ENCODE measurements around the gene TCF7L1. TPM values are rescaled to one million over a fixed set of nuclear protein-coding genes. Genes with fewer than 3 reads are reported as not detected.

Gene TCF7L1
- total RNA-seq, 1 donor from 2014 or later = 0.19 TPM

- Mint-ChIP-seq H3K9me3 (no peaks in the 10 kb centered on the region), H3K4me3 (no peak overlapping the region), H3K36me3 (ENCODE audit: low read depth) (no peaks in the 10 kb centered on the region), H3K27me3 (no peaks in the 10 kb centered on the region), H3K4me1 (no peaks in the 10 kb centered on the region), H3K27ac (no peak overlapping the region)
- DNase-seq = no peak
- intact Hi-C loops (cut with micrococcal nuclease) = no loop called here
These were observed 122.2 kb downstream of the TCF7L1 start for GRCh38 chr2:85255456-85255812.

DNA sequence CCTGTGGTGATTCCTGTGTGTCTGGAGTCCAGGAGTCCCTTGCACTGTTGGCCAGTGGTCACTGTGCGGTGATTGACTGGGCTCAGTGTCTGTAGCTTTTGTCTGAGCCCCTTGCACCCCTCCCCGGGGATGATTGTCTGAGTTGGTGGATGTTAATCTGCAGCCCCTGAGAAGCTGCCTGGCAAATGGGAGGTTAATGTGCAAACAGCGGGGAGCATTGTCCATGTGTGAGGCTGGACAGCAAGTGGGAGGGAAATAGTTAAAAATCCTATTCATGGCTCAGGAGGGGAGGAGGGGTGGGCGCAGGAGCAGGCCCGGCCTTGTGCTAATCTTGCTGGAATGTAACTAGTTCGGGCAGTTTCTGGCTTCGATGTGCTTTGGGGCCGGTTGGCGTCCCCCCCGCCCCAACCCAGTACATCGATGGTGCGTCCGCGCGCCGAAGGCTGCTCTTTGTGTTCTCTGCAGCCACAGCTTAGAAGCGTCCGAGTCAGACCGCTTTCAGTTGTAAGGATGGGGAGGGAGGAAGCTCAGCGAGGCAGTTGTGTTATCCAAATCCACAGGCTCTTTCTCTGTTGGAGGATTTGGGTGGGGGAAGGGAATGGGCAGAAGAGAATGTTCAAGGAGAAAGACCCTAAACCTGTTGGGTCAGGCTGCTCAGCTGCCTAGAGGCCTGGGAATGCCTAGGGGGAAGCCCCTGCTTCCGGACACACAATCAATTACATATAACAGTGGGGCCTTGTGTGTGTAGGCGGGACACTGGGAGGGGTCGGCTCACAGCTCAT, 122.8 kb downstream of the TCF7L1 start:
- no peak overlapping the region for H3K27ac Mint-ChIP-seq
- H3K4me1 Mint-ChIP-seq = no peaks in the 10 kb centered on the region
- no peaks in the 10 kb centered on the region for H3K36me3 Mint-ChIP-seq (ENCODE audit: low read depth)
- no peak for DNase-seq
- no peaks in the 10 kb centered on the region for H3K9me3 Mint-ChIP-seq
- intact Hi-C loops (cut with micrococcal nuclease) = no loop called here
- no peak overlapping the region for H3K4me3 Mint-ChIP-seq
- H3K27me3 Mint-ChIP-seq = no peaks in the 10 kb centered on the region

DNA sequence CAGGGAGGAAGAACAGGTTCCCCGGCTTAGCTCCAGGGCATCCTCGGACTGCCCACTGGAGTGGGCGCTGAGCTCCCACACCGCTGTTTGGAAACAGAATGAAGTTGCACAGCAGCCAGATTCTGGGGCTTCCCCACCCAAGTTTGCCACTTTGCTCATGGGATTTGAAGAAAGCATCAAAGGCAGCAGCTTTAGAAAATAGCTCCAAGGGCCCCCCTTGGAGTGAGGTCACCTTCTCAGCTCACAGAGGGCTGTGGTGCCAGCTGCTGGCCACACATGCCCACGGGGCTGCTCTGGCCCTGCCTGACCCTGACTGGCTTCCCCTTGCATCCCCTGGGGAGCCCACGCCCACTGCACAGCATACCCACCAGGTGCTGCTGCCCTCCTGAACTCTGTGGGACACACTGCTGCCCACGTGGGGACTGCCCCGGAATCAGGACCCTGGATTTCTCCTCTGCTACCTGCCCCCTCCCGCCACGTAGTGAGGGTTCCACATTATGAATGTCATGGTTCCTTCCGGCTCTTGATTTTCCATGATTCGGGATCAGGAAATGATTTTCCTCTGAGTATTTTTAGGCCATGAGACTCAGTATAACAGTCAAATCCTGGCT, 124.3 kb downstream of the TCF7L1 start:
- Mint-ChIP-seq H3K9me3 (no peaks in the 10 kb centered on the region), H3K27me3 (no peaks in the 10 kb centered on the region), H3K36me3 (ENCODE audit: low read depth) (no peaks in the 10 kb centered on the region), H3K27ac (no peak overlapping the region), H3K4me1 (no peaks in the 10 kb centered on the region), H3K4me3 (no peak overlapping the region)
- intact Hi-C loops (cut with micrococcal nuclease) = no loop called here
- DNase-seq = no peak

DNA sequence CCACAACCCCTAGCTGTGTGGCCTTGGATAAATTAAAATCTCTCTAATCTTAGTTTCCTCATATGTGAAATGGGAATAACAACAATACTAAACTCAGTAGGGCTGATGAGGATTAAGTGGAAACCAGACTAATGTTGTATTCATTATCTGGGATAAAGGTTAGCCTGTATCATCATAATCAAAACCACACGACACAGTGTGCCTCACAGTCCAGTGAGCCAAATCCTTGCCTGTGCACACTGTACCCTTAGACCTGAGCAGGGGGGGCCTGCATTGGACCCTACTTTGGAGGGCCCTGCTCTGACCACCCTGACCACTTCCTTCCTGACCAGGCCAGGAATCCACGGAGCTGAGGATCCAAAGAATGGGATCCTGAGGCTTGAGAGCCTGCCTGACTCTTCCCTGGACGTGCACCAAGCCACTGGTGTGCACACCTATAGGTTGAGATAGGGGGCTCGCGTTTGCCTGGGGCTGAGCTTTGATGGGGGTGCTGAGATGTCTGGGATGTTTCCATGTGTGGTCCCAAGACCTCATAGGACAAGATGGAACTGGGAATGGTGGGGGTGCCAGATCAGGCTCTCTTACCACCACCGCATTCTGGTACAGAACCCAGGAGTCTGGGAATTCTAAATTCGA, 124.9 kb downstream of the TCF7L1 start:
- intact Hi-C loops (cut with micrococcal nuclease) = no loop called here
- Mint-ChIP-seq H3K27ac (no peak overlapping the region), H3K4me3 (no peak overlapping the region), H3K4me1 (no peaks in the 10 kb centered on the region), H3K9me3 (no peaks in the 10 kb centered on the region), H3K36me3 (ENCODE audit: low read depth) (no peaks in the 10 kb centered on the region), H3K27me3 (peaks cover 2% of the 10 kb centered on the region)
- DNase-seq = no peak

DNA sequence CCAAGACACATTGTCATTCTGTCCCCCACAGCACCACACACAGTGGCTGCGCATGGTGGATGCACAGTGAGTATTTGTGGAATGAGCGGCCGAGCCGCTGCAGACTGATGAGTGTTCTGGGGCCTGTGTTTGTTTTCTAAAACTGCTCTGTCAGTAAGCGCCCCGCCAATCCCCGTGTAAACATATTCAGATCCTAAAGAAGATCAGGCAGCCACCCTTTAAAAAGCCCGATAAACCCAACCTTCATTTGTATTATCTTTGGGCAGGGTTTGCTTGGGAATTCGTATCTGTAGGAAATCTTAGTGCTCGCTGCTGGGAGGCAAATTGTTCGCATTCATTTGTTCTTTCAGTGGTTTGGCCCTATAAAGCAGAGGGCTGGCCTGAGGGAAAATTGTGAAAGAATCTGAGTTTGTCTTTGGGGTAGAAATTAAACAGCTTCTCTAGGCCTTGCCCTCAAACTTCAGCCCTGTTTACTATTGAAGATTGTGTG, 126.0 kb downstream of the TCF7L1 start:
- intact Hi-C loops (cut with micrococcal nuclease) = no loop called here

DNA sequence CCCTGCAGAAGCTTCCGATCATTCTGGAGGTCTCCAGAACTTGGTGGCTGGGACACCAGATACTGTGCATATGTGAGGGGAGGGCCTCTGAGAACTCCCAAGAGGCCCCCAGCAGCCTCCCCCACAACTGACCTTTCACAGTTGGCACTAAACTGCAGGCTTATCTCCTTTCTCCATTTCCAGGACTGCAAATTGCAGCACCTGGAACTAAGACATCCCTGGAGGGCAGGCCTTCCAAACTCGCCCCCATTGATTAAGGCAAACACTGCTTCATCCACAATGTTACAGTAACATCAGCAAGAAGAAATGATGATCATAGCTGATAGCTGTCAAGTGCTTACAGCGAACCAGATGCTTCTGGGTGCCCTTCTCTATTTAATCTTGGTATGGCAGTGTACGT, 126.7 kb downstream of the TCF7L1 start:
- intact Hi-C loops (cut with micrococcal nuclease) = no loop called here
- no peaks in the 10 kb centered on the region for H3K9me3 Mint-ChIP-seq
- H3K27ac Mint-ChIP-seq = no peak overlapping the region
- H3K36me3 Mint-ChIP-seq (ENCODE audit: low read depth) = no peaks in the 10 kb centered on the region
- DNase-seq = no peak
- H3K4me1 Mint-ChIP-seq = no peaks in the 10 kb centered on the region
- peaks cover 11% of the 10 kb centered on the region for H3K27me3 Mint-ChIP-seq
- H3K4me3 Mint-ChIP-seq = no peak overlapping the region

More for the DNA sequence above, 126.0 kb downstream of the TCF7L1 start:
- H3K4me3 Mint-ChIP-seq = no peak overlapping the region
- no peak for DNase-seq
- H3K4me1 Mint-ChIP-seq = no peaks in the 10 kb centered on the region
- peaks cover 9% of the 10 kb centered on the region for H3K27me3 Mint-ChIP-seq
- H3K27ac Mint-ChIP-seq = no peak overlapping the region
- no peaks in the 10 kb centered on the region for H3K36me3 Mint-ChIP-seq (ENCODE audit: low read depth)
- H3K9me3 Mint-ChIP-seq = no peaks in the 10 kb centered on the region

DNA sequence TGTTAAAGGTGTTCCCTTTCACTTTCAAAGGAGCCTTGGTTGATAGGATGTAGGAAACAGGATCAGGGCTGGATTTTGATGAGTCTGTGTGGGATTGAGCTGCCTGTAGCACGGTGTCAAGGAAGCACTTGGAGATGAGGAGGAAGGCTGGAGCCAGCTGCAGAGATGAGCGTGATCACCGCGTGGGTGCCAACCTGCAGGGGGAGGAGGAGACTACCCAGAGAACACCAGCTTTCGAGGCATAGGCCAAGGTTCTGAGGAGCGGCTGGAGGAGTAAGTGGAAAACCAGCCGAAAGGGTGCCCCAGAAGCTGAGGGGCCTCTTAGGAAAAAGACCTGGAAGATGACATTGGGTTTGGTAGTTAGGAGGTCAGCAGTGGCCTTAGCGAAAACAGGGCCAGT, 130.4 kb downstream of the TCF7L1 start:
- H3K36me3 Mint-ChIP-seq (ENCODE audit: low read depth) = no peaks in the 10 kb centered on the region
- H3K27me3 Mint-ChIP-seq = peaks cover 19% of the 10 kb centered on the region
- no peak for DNase-seq
- no peak overlapping the region for H3K4me3 Mint-ChIP-seq
- H3K4me1 Mint-ChIP-seq = peaks cover 2% of the 10 kb centered on the region
- no peak overlapping the region for H3K27ac Mint-ChIP-seq
- H3K9me3 Mint-ChIP-seq = no peaks in the 10 kb centered on the region
- intact Hi-C loops (cut with micrococcal nuclease) = no loop called here

GRCh38 chr2:85264471-85264870, 131.3 kb downstream of the TCF7L1 start:
- DNase-seq = no peak
- H3K9me3 Mint-ChIP-seq = no peaks in the 10 kb centered on the region
- intact Hi-C loops (cut with micrococcal nuclease) = no loop called here
- peaks cover 2% of the 10 kb centered on the region for H3K4me1 Mint-ChIP-seq
- no peak overlapping the region for H3K27ac Mint-ChIP-seq
- peaks cover 23% of the 10 kb centered on the region for H3K27me3 Mint-ChIP-seq
- H3K4me3 Mint-ChIP-seq = no peak overlapping the region
- H3K36me3 Mint-ChIP-seq (ENCODE audit: low read depth) = no peaks in the 10 kb centered on the region

- Mint-ChIP-seq H3K4me1 (peaks cover 2% of the 10 kb centered on the region), H3K9me3 (no peaks in the 10 kb centered on the region)
- intact Hi-C loops (cut with micrococcal nuclease) = no loop called here
These were observed 132.1 kb downstream of the TCF7L1 start for GRCh38 chr2:85265304-85265703.

GRCh38 chr2:85266146-85267041, 133.2 kb downstream of the TCF7L1 start:
- DNase-seq = peak; percentile 91
- intact Hi-C loops (cut with micrococcal nuclease) = loop anchor here (1.0 kb wide), 2 partner anchors 19 to 32 kb away; no protein-coding TSS in a partner anchor
- no peak overlapping the region for H3K4me3 Mint-ChIP-seq
- H3K27ac Mint-ChIP-seq = no peak overlapping the region
- no peaks in the 10 kb centered on the region for H3K9me3 Mint-ChIP-seq
- H3K36me3 Mint-ChIP-seq (ENCODE audit: low read depth) = no peaks in the 10 kb centered on the region
- peaks cover 29% of the 10 kb centered on the region for H3K27me3 Mint-ChIP-seq
- H3K4me1 Mint-ChIP-seq = peaks cover 2% of the 10 kb centered on the region

More at GRCh38 chr2:85265304-85265703, 132.1 kb downstream of the TCF7L1 start:
- H3K27me3 Mint-ChIP-seq = peaks cover 25% of the 10 kb centered on the region
- no peak overlapping the region for H3K4me3 Mint-ChIP-seq
- H3K27ac Mint-ChIP-seq = no peak overlapping the region
- no peaks in the 10 kb centered on the region for H3K36me3 Mint-ChIP-seq (ENCODE audit: low read depth)
- no peak for DNase-seq

- DNase-seq = no peak
- peaks cover 26% of the 10 kb centered on the region for H3K27me3 Mint-ChIP-seq
- no peaks in the 10 kb centered on the region for H3K9me3 Mint-ChIP-seq
- no peak overlapping the region for H3K27ac Mint-ChIP-seq
- H3K36me3 Mint-ChIP-seq (ENCODE audit: low read depth) = no peaks in the 10 kb centered on the region
- intact Hi-C loops (cut with micrococcal nuclease) = no loop called here
- H3K4me3 Mint-ChIP-seq = no peak overlapping the region
- peaks cover 2% of the 10 kb centered on the region for H3K4me1 Mint-ChIP-seq
These were observed 136.8 kb downstream of the TCF7L1 start for GRCh38 chr2:85269959-85270358.

DNA sequence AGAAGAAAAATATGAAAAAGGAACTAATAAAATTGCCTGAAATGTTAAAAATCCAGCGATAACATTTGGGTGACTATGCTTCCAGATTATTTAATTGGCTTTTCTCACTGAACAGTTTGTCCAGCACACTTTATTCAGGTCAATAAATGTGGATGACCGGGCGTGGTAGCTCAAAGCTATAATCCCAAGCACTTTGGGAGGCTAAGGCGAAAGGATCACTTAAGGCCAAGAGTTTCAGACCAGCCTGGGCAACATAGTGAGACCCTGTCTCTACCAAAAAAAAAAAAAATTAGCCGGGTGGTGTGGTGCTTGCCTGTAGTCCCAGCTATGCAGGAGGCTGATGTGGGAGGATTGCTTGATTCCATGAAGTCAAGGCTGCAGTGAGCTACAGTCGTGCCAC, 139.2 kb downstream of the TCF7L1 start:
- H3K9me3 Mint-ChIP-seq = no peaks in the 10 kb centered on the region
- no peak overlapping the region for H3K4me3 Mint-ChIP-seq
- DNase-seq = no peak
- intact Hi-C loops (cut with micrococcal nuclease) = no loop called here
- no peaks in the 10 kb centered on the region for H3K36me3 Mint-ChIP-seq (ENCODE audit: low read depth)
- no peak overlapping the region for H3K27ac Mint-ChIP-seq
- H3K27me3 Mint-ChIP-seq = peaks cover 24% of the 10 kb centered on the region
- no peaks in the 10 kb centered on the region for H3K4me1 Mint-ChIP-seq
